ENCODE results near the gene FKRP. TPM values are rescaled to one million over a fixed set of nuclear protein-coding genes. Genes with fewer than 3 reads are reported as not detected.
A peak's percentile ranks its signal among the peaks of the same experiment; 100 is the strongest.

Gene FKRP
- total and polyA plus RNA-seq, 2 donors (not counting 1 experiment from before 2014, with no cell fraction given) = 11.8 to 12.2 TPM

DNA sequence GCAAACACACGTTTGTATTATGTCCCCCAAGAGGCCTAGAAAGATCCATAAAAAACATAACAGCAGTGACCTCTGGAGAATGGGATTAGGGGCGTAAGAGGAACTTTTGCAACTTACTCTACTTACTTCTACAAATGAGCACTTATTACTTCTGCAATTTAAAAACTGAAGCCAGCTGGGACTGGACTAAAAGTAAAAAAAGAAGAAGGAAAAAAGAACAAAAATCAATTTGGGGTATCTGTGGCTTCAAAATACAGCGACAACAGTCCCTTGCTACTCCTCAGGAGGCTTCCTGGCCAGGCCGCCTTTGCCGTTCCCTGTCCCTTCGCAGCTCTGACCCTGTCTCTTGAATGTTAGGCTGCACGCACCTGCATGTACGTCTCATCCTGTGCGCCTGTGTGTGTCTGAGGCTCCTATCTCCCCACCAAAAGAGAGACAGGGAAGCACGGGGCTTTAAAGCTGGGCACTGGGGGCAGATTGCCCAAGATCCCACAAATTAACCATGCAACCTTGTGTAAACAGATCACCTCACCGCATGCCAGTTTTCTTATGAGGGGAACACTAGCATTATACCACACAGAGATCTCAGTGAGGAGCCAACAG, 12.1 kb upstream of the FKRP start:
- no peak for TF ChIP-seq CTCF (conservative IDR thresholded peaks at IDR 0.05 in 1 of 2, IDR thresholded peaks at IDR 0.05 in 1 of 2; ENCODE audit: low read depth in 1 of 2, low read length in 2 of 2)
- TF ChIP-seq EZH2 (IDR thresholded peaks at IDR 0.05; ENCODE audit: low read length, missing control alignments) = no peak
- Histone ChIP-seq H3K4me3 (replicated peaks in 1 of 4; ENCODE audit: control extremely low read depth in 1 of 4, insufficient read depth in 1 of 4, low read depth in 3 of 4, low read length in 4 of 4) (no peak overlapping the region), H3K4me2 (ENCODE audit: extremely low read depth, insufficient read depth, low read length) (no peak overlapping the region), H3K79me2 (ENCODE audit: control insufficient read depth, insufficient read depth, low read length) (peaks cover 53% of the 10 kb centered on the region), H4K20me1 (ENCODE audit: control insufficient read depth, extremely low read depth, insufficient read depth, low read length) (no peaks in the 10 kb centered on the region), H3K4me1 (ENCODE audit: control insufficient read depth, extremely low read depth, insufficient read depth, low read length) (peaks cover 18% of the 10 kb centered on the region), H3K36me3 (ENCODE audit: control insufficient read depth, insufficient read depth, low read length) (peaks cover 43% of the 10 kb centered on the region), H2AFZ (ENCODE audit: low read length) (no peak overlapping the region), H3K9ac (ENCODE audit: insufficient read depth, low read length) (no peak overlapping the region), H3K27ac (ENCODE audit: insufficient read depth, low read length) (no peak overlapping the region), H3K27me3 (ENCODE audit: control insufficient read depth, insufficient read depth, low read length) (no peaks in the 10 kb centered on the region), H3K9me3 (ENCODE audit: control insufficient read depth, insufficient read depth, low read depth, low read length) (no peaks in the 10 kb centered on the region)
- no peak for DNase-seq (ENCODE audit: low read depth in 2 of 2)

GRCh38 chr19:46736531-46737297, 9.1 kb upstream of the FKRP start:
- H3K79me2 ChIP-seq (ENCODE audit: control insufficient read depth, insufficient read depth, low read length) = peaks cover 71% of the 10 kb centered on the region
- H3K9me3 ChIP-seq (ENCODE audit: control insufficient read depth, insufficient read depth, low read depth, low read length) = no peaks in the 10 kb centered on the region
- H3K9ac ChIP-seq (ENCODE audit: insufficient read depth, low read length) = no peak overlapping the region
- DNase-seq (ENCODE audit: low read depth in 2 of 2) = no peak
- no peak overlapping the region for H3K4me3 ChIP-seq (replicated peaks in 1 of 4; ENCODE audit: control extremely low read depth in 1 of 4, insufficient read depth in 1 of 4, low read depth in 3 of 4, low read length in 4 of 4)
- peak overlapping the region; percentile 47 for H3K27ac ChIP-seq (ENCODE audit: insufficient read depth, low read length)
- H3K27me3 ChIP-seq (ENCODE audit: control insufficient read depth, insufficient read depth, low read length) = no peaks in the 10 kb centered on the region
- peaks cover 27% of the 10 kb centered on the region for H3K36me3 ChIP-seq (ENCODE audit: control insufficient read depth, insufficient read depth, low read length)
- TF ChIP-seq EZH2 (IDR thresholded peaks at IDR 0.05; ENCODE audit: low read length, missing control alignments) (no peak), CTCF (conservative IDR thresholded peaks at IDR 0.05 in 1 of 2, IDR thresholded peaks at IDR 0.05 in 1 of 2; ENCODE audit: low read depth in 1 of 2, low read length in 2 of 2) (no peak)
- no peak overlapping the region for H2AFZ ChIP-seq (ENCODE audit: low read length)
- H4K20me1 ChIP-seq (ENCODE audit: control insufficient read depth, extremely low read depth, insufficient read depth, low read length) = no peaks in the 10 kb centered on the region
- H3K4me1 ChIP-seq (ENCODE audit: control insufficient read depth, extremely low read depth, insufficient read depth, low read length) = peaks cover 7% of the 10 kb centered on the region
- H3K4me2 ChIP-seq (ENCODE audit: extremely low read depth, insufficient read depth, low read length) = no peak overlapping the region

DNA sequence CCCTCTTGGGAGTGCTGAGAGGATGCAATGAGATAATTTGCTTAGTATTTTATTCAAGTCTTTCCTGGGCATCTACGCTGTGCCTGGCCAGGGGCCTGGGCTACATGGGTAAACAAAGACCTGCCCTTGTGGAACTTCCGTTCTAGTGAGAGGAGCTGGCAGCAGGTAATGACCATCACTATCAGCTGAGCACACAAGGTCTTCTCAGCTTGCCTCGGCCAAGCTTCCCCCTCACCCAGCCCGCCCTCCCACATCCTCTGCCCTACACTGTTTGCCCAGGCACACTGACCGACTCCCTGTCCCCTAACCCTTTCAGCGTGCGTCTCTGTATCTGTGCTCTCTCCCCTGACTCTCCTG, 8.6 kb upstream of the FKRP start:
- H3K9me3 ChIP-seq (ENCODE audit: control insufficient read depth, insufficient read depth, low read depth, low read length) = no peaks in the 10 kb centered on the region
- no peak overlapping the region for H3K4me3 ChIP-seq (replicated peaks in 1 of 4; ENCODE audit: control extremely low read depth in 1 of 4, insufficient read depth in 1 of 4, low read depth in 3 of 4, low read length in 4 of 4)
- no peaks in the 10 kb centered on the region for H3K27me3 ChIP-seq (ENCODE audit: control insufficient read depth, insufficient read depth, low read length)
- no peak overlapping the region for H3K27ac ChIP-seq (ENCODE audit: insufficient read depth, low read length)
- H3K79me2 ChIP-seq (ENCODE audit: control insufficient read depth, insufficient read depth, low read length) = peaks cover 72% of the 10 kb centered on the region
- peaks cover 22% of the 10 kb centered on the region for H3K36me3 ChIP-seq (ENCODE audit: control insufficient read depth, insufficient read depth, low read length)
- no peak for TF ChIP-seq EZH2 (IDR thresholded peaks at IDR 0.05; ENCODE audit: low read length, missing control alignments)
- TF ChIP-seq CTCF (conservative IDR thresholded peaks at IDR 0.05 in 1 of 2, IDR thresholded peaks at IDR 0.05 in 1 of 2; ENCODE audit: low read depth in 1 of 2, low read length in 2 of 2) = no peak
- no peaks in the 10 kb centered on the region for H4K20me1 ChIP-seq (ENCODE audit: control insufficient read depth, extremely low read depth, insufficient read depth, low read length)
- H3K4me2 ChIP-seq (ENCODE audit: extremely low read depth, insufficient read depth, low read length) = no peak overlapping the region
- H3K9ac ChIP-seq (ENCODE audit: insufficient read depth, low read length) = no peak overlapping the region
- H3K4me1 ChIP-seq (ENCODE audit: control insufficient read depth, extremely low read depth, insufficient read depth, low read length) = peaks cover 6% of the 10 kb centered on the region
- no peak overlapping the region for H2AFZ ChIP-seq (ENCODE audit: low read length)
- DNase-seq (ENCODE audit: low read depth in 2 of 2) = no peak
